Neural progenitor cell (in vitro differentiated cells): ENCODE measurements around the gene STK39. TPM values are rescaled to one million over a fixed set of nuclear protein-coding genes. Genes with fewer than 3 reads are reported as not detected.
A peak's percentile ranks its signal among the peaks of the same experiment; 100 is the strongest.

Experiments used
- DNase-seq: peaks from one replicate; pipeline ENCODE4 v3.0.0-alpha.2; 2016; ENCODE audit warnings: low spot score
- H2AFZ ChIP-seq: fragments of 200-600 bp; sonication (generic); replicated peaks from 2 replicates; pipeline ENCODE4 v1.6.1; 2016; ENCODE audit warnings: antibody characterized with exemption
- H3F3A ChIP-seq: fragments of 200-600 bp; sonication (generic); 2 replicates; pipeline ENCODE4 v1.6.1; 2016; ENCODE audit warnings: antibody characterized with exemption, low read depth
- H3K27ac ChIP-seq: fragments of 200-600 bp; sonication (generic); 2 replicates; pipeline ENCODE4 v1.5.1; 2016; ENCODE audit warnings: mild to moderate bottlenecking
- H3K27me3 ChIP-seq: fragments of 200-600 bp; sonication (generic); 2 replicates; pipeline ENCODE4 v1.6.1; 2016; ENCODE audit warnings: mild to moderate bottlenecking, moderate library complexity
- H3K36me3 ChIP-seq: fragments of 200-600 bp; sonication (generic); 2 replicates; pipeline ENCODE4 v1.5.1; 2016
- H3K4me1 ChIP-seq: fragments of 200-600 bp; sonication (generic); 2 replicates; pipeline ENCODE4 v1.6.1; 2016; ENCODE audit warnings: mixed run types
- H3K4me2 ChIP-seq: fragments of 200-600 bp; sonication (generic); 2 replicates; pipeline ENCODE4 v1.6.1; 2016
- H3K4me3 ChIP-seq: fragments of 200-600 bp; sonication (generic); 2 replicates; pipeline ENCODE4 v1.5.1; 2016
- H3K79me2 ChIP-seq: fragments of 200-600 bp; sonication (generic); 2 replicates; pipeline ENCODE4 v1.6.1; 2016; ENCODE audit warnings: low read depth
- H3K9ac ChIP-seq: fragments of 200-600 bp; sonication (generic); 2 replicates; pipeline ENCODE4 v1.6.1; 2016
- H3K9me3 ChIP-seq: fragments of 200-600 bp; sonication (generic); 2 replicates; pipeline ENCODE4 v1.5.1; 2016; ENCODE audit warnings: low read depth
- H4K20me1 ChIP-seq: fragments of 200-600 bp; sonication (generic); 2 replicates; pipeline ENCODE4 v1.6.1; 2016; ENCODE audit warnings: low read depth
- H3K27ac Mint-ChIP-seq: 3 replicates; pipeline ENCODE4 v1.8.0; 2021; ENCODE audit warnings: mixed read lengths
- H3K27me3 Mint-ChIP-seq: 2 replicates; pipeline ENCODE4 v1.8.0; 2022; ENCODE audit warnings: low read depth, mild to moderate bottlenecking, inconsistent platforms, moderate library complexity, mixed read lengths; ENCODE audit not compliant: insufficient read depth
- H3K36me3 Mint-ChIP-seq: 3 replicates; pipeline ENCODE4 v1.8.0; 2021; ENCODE audit warnings: mixed read lengths
- H3K4me1 Mint-ChIP-seq: 3 replicates; pipeline ENCODE4 v1.8.0; 2021; ENCODE audit warnings: mixed read lengths
- H3K4me3 Mint-ChIP-seq: 3 replicates; pipeline ENCODE4 v1.8.0; 2021; ENCODE audit warnings: mild to moderate bottlenecking, moderate library complexity, mixed read lengths
- H3K9me3 Mint-ChIP-seq: 3 replicates; pipeline ENCODE4 v1.8.0; 2020; ENCODE audit warnings: mixed read lengths
- EZH2 ChIP-seq: fragments of 200-600 bp; sonication (generic); IDR thresholded peaks from 2 replicates; pipeline ENCODE4 v1.6.1; 2017; ENCODE audit warnings: antibody characterized with exemption, mild to moderate bottlenecking, moderate library complexity
- EZH2phosphoT487 ChIP-seq: fragments of 200-600 bp; sonication (generic); IDR thresholded peaks from 2 replicates; pipeline ENCODE4 v1.6.1; 2017; ENCODE audit warnings: antibody characterized with exemption
- total RNA-seq: library from RNA; depleted of rRNA; stranded (reverse); fragments of >200 nt; gene quantifications from 2 replicates; pipeline ENCODE4 v1.2.3, GENCODE V29; 2015; ENCODE audit warnings: low replicate concordance
- TF ChIP-seq, protein P1 (sequence below): fragments of 200-600 bp; sonication (generic); IDR thresholded peaks from 2 replicates; pipeline ENCODE4 v1.5.1; 2017; ENCODE audit warnings: antibody characterized with exemption, mild to moderate bottlenecking

STK39 gene
- total RNA-seq, 1 donor from 2014 or later, result 23.8 TPM

DNA sequence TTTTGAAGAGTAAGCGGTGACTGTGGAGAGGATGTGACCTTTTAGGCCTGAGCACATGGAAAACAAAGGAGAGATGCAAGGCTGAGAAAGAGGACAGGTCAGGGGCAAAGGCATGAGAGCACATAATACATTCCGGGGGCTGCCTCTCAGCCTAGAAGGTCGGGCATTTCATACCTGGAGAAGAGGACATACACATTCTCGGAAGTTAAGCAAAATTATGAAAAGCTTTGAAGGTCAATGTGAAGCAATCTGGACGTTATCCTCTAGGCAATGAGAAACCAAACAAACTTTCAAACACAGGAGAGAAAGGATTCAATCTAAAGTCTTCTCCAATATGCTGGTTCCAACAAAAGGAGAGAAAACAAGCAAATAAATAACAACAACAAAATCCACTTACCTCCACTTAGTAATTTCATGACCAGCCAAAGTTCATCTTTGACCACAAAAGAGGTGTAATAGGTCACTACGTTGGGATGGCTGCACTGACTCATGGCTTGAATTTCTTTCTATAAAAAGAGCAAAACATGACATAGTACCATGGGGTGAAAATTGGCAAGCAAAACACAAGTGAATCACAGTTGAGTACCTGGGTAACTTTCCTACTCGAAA lies 80.4 kb downstream of the STK39 start:
- H3K27me3 ChIP-seq, result no peaks in the 10 kb centered on the region
- H2AFZ ChIP-seq, result no peak overlapping the region
- peaks cover 60% of the 10 kb centered on the region for H3K4me1 ChIP-seq
- peaks cover 4% of the 10 kb centered on the region for H3K36me3 ChIP-seq
- Mint-ChIP-seq H3K27ac (no peak overlapping the region), H3K27me3 (no peaks in the 10 kb centered on the region), H3K36me3 (peaks cover 11% of the 10 kb centered on the region), H3K4me1 (peaks cover 30% of the 10 kb centered on the region), H3K4me3 (no peak overlapping the region), H3K9me3 (no peaks in the 10 kb centered on the region)
- H3K4me3 ChIP-seq, result no peak overlapping the region
- no peaks in the 10 kb centered on the region for H3K9me3 ChIP-seq
- H3K79me2 ChIP-seq, result no peaks in the 10 kb centered on the region
- H3K4me2 ChIP-seq, result no peak overlapping the region
- no peak for DNase-seq
- no peak overlapping the region for H3K27ac ChIP-seq
- no peak overlapping the region for H3K9ac ChIP-seq
- H3F3A ChIP-seq, result peaks cover 41% of the 10 kb centered on the region
- H4K20me1 ChIP-seq, result no peaks in the 10 kb centered on the region
- TF ChIP-seq EZH2 (no peak), EZH2phosphoT487 (no peak)
- TF ChIP-seq, protein P1, sequence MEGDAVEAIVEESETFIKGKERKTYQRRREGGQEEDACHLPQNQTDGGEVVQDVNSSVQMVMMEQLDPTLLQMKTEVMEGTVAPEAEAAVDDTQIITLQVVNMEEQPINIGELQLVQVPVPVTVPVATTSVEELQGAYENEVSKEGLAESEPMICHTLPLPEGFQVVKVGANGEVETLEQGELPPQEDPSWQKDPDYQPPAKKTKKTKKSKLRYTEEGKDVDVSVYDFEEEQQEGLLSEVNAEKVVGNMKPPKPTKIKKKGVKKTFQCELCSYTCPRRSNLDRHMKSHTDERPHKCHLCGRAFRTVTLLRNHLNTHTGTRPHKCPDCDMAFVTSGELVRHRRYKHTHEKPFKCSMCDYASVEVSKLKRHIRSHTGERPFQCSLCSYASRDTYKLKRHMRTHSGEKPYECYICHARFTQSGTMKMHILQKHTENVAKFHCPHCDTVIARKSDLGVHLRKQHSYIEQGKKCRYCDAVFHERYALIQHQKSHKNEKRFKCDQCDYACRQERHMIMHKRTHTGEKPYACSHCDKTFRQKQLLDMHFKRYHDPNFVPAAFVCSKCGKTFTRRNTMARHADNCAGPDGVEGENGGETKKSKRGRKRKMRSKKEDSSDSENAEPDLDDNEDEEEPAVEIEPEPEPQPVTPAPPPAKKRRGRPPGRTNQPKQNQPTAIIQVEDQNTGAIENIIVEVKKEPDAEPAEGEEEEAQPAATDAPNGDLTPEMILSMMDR, result no peak

DNA sequence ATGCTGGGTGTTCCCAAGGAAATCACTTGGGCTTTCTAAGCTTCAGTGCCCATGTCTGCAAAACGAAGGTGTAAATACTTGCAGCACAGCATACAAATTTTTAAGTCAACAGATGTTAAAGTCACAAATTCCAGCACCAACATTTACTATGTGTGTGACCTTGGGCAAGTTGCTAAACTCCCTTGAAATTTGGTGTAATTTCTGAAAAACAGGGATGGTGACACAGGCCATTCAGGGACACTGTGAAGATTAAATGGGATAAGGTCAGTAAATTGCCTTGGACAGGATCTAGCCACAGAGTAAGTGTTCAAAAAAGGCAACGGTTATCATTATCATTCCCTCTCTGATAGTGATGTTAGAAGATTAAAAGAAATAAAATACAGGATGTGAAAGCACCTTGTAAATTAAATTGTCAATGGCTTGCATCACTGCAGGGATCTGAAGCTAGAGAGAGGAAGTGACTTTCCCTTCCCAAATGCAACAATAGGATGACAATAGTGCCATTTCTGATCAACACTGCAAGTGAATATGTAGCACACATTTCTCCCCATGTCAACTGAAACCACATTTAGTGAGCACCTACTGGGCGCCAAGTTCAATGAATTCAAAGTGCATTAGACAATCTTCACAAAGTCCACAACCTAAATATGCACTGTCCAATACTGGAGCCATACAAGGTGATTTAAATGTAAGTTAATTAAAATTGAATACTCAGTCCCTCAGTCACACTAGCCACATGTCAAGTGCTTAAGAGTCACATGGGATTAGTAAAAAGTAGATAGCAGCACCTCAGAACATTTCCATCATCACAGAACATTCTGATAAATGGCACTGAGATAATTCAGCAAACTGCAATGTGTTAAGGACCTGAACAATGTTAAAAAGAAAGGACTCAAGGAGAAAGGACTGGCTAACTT lies 81.2 kb downstream of the STK39 start:
- no peak overlapping the region for H3K9ac ChIP-seq
- H3K9me3 ChIP-seq, result no peaks in the 10 kb centered on the region
- no peak for DNase-seq
- no peaks in the 10 kb centered on the region for H3K27me3 ChIP-seq
- no peaks in the 10 kb centered on the region for H3K9me3 Mint-ChIP-seq
- no peak overlapping the region for H3K27ac Mint-ChIP-seq
- H3K36me3 ChIP-seq, result peaks cover 4% of the 10 kb centered on the region
- H3K27ac ChIP-seq, result peak overlapping the region; percentile 83
- no peaks in the 10 kb centered on the region for H4K20me1 ChIP-seq
- H3K4me1 Mint-ChIP-seq, result peaks cover 30% of the 10 kb centered on the region
- peak overlapping the region; percentile 82 for H3K4me2 ChIP-seq
- peak overlapping the region; percentile 32 for H3K4me3 ChIP-seq
- H3K4me1 ChIP-seq, result peaks cover 64% of the 10 kb centered on the region
- H2AFZ ChIP-seq, result no peak overlapping the region
- TF ChIP-seq EZH2phosphoT487 (no peak), EZH2 (no peak)
- TF ChIP-seq, protein P1, result no peak
- no peak overlapping the region for H3K4me3 Mint-ChIP-seq
- no peaks in the 10 kb centered on the region for H3K27me3 Mint-ChIP-seq
- H3K36me3 Mint-ChIP-seq, result peaks cover 13% of the 10 kb centered on the region
- no peaks in the 10 kb centered on the region for H3K79me2 ChIP-seq
- peaks cover 41% of the 10 kb centered on the region for H3F3A ChIP-seq

DNA sequence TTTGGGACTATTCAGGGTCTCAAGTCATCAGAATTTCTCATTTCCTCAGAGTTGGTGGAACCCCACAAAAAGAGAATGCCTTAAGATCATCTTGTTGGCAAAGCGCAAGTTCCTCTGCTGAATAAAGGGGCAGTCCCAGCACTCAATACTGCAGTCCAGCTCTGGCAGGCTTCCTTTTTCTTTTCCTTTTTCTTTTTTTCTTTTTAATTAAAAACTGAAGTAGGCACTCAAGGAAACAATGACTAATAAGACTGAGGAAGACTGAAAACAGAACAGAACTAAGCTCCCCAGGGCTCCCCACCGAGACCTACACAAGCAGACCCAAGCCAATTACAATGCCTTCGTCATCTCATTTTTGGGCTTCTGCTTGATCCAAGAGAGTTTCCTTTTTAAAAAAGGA lies 82.0 kb downstream of the STK39 start:
- Mint-ChIP-seq H3K27ac (peak overlapping the region; percentile 13), H3K4me3 (no peak overlapping the region), H3K9me3 (no peaks in the 10 kb centered on the region), H3K27me3 (no peaks in the 10 kb centered on the region), H3K36me3 (peaks cover 13% of the 10 kb centered on the region), H3K4me1 (peaks cover 26% of the 10 kb centered on the region)
- TF ChIP-seq EZH2 (no peak), EZH2phosphoT487 (no peak)
- TF ChIP-seq, protein P1, result no peak
- Histone ChIP-seq H3K4me1 (peaks cover 58% of the 10 kb centered on the region), H2AFZ (no peak overlapping the region), H3K9ac (no peak overlapping the region), H3K79me2 (no peaks in the 10 kb centered on the region), H3K27ac (peak overlapping the region; percentile 91), H3K4me3 (peak overlapping the region; percentile 32), H3K9me3 (no peaks in the 10 kb centered on the region), H3K4me2 (peak overlapping the region; percentile 82), H4K20me1 (no peaks in the 10 kb centered on the region), H3K36me3 (peaks cover 4% of the 10 kb centered on the region), H3K27me3 (no peaks in the 10 kb centered on the region), H3F3A (peaks cover 41% of the 10 kb centered on the region)
- DNase-seq, result peak; percentile 61
